SU-DHL-6 (cell line): ENCODE measurements around the gene PANK2.

Experiments used
- EZH2phosphoT487 ChIP-seq: fragments of 200-600 bp; sonication (generic), shearing (Covaris generic); conservative IDR thresholded peaks from 2 replicates; pipeline ENCODE4 v1.6.1; 2018; ENCODE audit warnings: mild to moderate bottlenecking, antibody characterized with exemption, low read length, moderate library complexity, mixed read lengths
- TF ChIP-seq, protein P1 (sequence below): fragments of 200-600 bp; sonication (generic); IDR thresholded peaks from one replicate; pipeline ENCODE4 v1.5.1; 2017; ENCODE audit warnings: antibody characterized with exemption, mild to moderate bottlenecking, low read length, moderate library complexity; ENCODE audit not compliant: insufficient read depth, poor library complexity, severe bottlenecking

DNA sequence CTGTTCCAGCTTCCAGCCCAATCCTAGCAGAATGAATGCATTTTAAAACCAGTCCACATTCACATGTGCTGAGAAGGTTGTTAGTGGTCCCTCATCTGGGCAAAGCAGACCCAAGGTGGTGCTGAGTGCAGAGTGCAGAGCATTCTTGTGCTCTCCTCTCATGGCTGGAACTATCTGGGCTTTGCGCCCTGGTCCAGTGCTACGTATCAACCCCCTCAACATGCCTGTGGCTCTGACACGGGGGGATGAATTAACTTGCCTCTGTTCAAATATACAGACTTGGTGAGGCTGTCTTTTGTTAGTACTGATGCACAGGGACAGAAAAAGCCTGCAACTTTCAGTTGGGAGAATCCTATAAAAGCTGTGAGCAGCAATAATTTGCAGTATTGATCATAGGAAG, 42.5 kb downstream of the PANK2 start:
- TF ChIP-seq, protein P1, sequence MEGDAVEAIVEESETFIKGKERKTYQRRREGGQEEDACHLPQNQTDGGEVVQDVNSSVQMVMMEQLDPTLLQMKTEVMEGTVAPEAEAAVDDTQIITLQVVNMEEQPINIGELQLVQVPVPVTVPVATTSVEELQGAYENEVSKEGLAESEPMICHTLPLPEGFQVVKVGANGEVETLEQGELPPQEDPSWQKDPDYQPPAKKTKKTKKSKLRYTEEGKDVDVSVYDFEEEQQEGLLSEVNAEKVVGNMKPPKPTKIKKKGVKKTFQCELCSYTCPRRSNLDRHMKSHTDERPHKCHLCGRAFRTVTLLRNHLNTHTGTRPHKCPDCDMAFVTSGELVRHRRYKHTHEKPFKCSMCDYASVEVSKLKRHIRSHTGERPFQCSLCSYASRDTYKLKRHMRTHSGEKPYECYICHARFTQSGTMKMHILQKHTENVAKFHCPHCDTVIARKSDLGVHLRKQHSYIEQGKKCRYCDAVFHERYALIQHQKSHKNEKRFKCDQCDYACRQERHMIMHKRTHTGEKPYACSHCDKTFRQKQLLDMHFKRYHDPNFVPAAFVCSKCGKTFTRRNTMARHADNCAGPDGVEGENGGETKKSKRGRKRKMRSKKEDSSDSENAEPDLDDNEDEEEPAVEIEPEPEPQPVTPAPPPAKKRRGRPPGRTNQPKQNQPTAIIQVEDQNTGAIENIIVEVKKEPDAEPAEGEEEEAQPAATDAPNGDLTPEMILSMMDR: no peak
- TF ChIP-seq EZH2phosphoT487: no peak
